Left lung (tissue), 10 donors: ENCODE results near the gene KDM4B. TPM values are rescaled to one million over a fixed set of nuclear protein-coding genes. Genes with fewer than 3 reads are reported as not detected.
"Not testable (repeated sequence)": the region's sequence is repeated elsewhere in the genome, so short reads cannot be mapped to it uniquely, and the experiment has no call there.

Experiments used
- ATAC-seq: fragments of 200-7000 bp; cut with Tn5 transposase; one replicate; pipeline ENCODE4 v1.9.1; 2020; ENCODE audit warnings: moderate library complexity
- DNase-seq, 4 donors: peaks; one replicate each; pipeline ENCODE4 v3.0.0-alpha.2; 2013 to 2020
- H3K27ac ChIP-seq, 2 donors: fragments of 200-600 bp; sonication (generic) in 1 of 2; one replicate each; pipeline versions ENCODE4 v1.5.0 to v1.8.0; 2020 to 2021
- H3K27me3 ChIP-seq, 2 donors: fragments of 200-600 bp; sonication (generic) in 1 of 2; one replicate each; pipeline versions ENCODE4 v1.5.0 to v1.8.0; 2020 to 2021
- H3K36me3 ChIP-seq, 2 donors: fragments of 200-600 bp; sonication (generic) in 1 of 2; one replicate each; pipeline versions ENCODE4 v1.5.0 to v1.8.0; 2020 to 2021
- H3K4me1 ChIP-seq, 2 donors: fragments of 200-600 bp; one replicate each; pipeline ENCODE4 v1.8.0; 2021
- H3K4me3 ChIP-seq, 2 donors: fragments of 200-600 bp; sonication (generic) in 1 of 2; one replicate each; pipeline versions ENCODE4 v1.5.0 to v1.8.0; 2020 to 2021; ENCODE audit warnings: mild to moderate bottlenecking in 1 of 2
- H3K9me3 ChIP-seq, 2 donors: fragments of 200-600 bp; sonication (generic) in 1 of 2; one replicate each; pipeline versions ENCODE4 v1.5.0 to v1.8.0; 2020 to 2021
- CTCF ChIP-seq, 2 donors: fragments of 200-600 bp; sonication (generic) in 1 of 2; IDR thresholded peaks; one replicate each; pipeline versions ENCODE4 v1.5.0 to v1.8.0; 2021; ENCODE audit warnings: antibody characterized with exemption in 2 of 2
- intact Hi-C, 2 donors: fragments of 100-400 bp; cut with DNase I; formaldehyde crosslinking; loops; one replicate each; pipeline versions ENCODE4 v1.11.2 to v1.14.2; 2022
- polyA plus RNA-seq, 6 donors: library from polyadenylated mRNA; unstranded; fragments of 120-200 nt; gene quantifications; one replicate each; pipeline ENCODE4 v1.2.1, GENCODE V29; 2013; ENCODE audit not compliant: insufficient read length in 6 of 6
- total RNA-seq, 2 donors: library from RNA; stranded (reverse); fragmentation: NEBNext Ultra II Directional; extraction: Animal tissue kit (Norgen Biotek cat#: 25700); gene quantifications; one replicate each; pipeline ENCODE4 v1.2.1, GENCODE V29; 2021
- donor health status: DM: no; HTN: yes; CAD: no.
- donor health status: DM: no; HTN: no; CAD: no.

The KDM4B gene
- total and polyA plus RNA-seq, 8 donors, result 24.6 to 42.1 (median 31.1) TPM

GRCh38 chr19:4939466-4939865 is 29.4 kb upstream of the KDM4B start:
- no peak overlapping the region for H3K27ac ChIP-seq
- no peak overlapping the region for H3K4me3 ChIP-seq
- no peaks in the 10 kb centered on the region for H3K4me1 ChIP-seq
- ATAC-seq (no peak), DNase-seq (no peak)
- H3K27me3 ChIP-seq, result no peaks in the 10 kb centered on the region
- intact Hi-C loops, result no loop called here
- TF ChIP-seq CTCF (IDR thresholded peaks at IDR 0.05), result no peak
- H3K9me3 ChIP-seq, result no peaks in the 10 kb centered on the region
- H3K36me3 ChIP-seq, result no peaks in the 10 kb centered on the region

DNA sequence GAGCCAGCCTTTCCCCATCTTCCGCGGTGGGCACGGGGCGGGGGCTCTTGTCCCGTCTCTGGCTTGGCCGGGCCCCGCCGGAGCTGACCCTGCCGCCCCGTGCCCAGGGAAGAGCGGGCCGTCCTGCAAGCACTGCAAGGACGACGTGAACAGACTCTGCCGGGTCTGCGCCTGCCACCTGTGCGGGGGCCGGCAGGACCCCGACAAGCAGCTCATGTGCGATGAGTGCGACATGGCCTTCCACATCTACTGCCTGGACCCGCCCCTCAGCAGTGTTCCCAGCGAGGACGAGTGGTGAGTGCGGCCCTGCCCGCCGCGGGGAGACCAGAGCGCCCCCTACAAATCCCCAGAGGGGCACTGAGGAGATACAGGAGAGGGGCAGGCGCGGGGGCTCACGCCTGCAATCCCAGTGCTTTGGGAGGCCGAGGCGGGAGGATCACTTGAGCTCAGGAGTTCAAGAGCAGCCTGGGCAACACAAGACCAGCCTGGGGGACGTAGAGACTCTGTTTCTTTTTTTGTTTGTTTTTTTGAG is 27.2 kb upstream of the KDM4B start:
- H3K4me3 ChIP-seq, H3K9me3 ChIP-seq, DNase-seq, ATAC-seq, H3K27me3 ChIP-seq, H3K4me1 ChIP-seq, H3K27ac ChIP-seq, intact Hi-C loops, H3K36me3 ChIP-seq: not testable (repeated sequence)

DNA sequence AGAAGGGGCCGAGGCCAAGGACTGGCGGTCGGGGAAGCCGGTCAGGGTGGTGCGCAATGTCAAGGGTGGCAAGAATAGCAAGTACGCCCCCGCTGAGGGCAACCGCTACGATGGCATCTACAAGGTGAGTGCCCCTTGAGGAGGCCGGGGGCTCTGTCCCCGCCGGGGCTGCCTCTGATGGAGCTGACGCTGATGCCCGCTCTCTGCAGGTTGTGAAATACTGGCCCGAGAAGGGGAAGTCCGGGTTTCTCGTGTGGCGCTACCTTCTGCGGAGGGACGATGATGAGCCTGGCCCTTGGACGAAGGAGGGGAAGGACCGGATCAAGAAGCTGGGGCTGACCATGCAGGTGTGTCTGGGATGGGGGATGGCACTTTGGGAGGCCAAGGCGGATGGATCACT is 18.3 kb upstream of the KDM4B start:
- H3K27me3 ChIP-seq, H3K4me1 ChIP-seq, H3K4me3 ChIP-seq, intact Hi-C loops, ATAC-seq, DNase-seq, H3K9me3 ChIP-seq, H3K27ac ChIP-seq: not testable (repeated sequence)
- H3K36me3 ChIP-seq, result peaks cover 0 to 12% of the 10 kb centered on the region in 2 donors

- DNase-seq (no peak), ATAC-seq (no peak)
- TF ChIP-seq CTCF (IDR thresholded peaks at IDR 0.05), result no peak
- H3K27ac ChIP-seq, result no peak overlapping the region
- no peaks in the 10 kb centered on the region for H3K27me3 ChIP-seq
- H3K9me3 ChIP-seq, result no peaks in the 10 kb centered on the region
- peaks cover 0 to 7% of the 10 kb centered on the region in 2 donors for H3K36me3 ChIP-seq
- no peak overlapping the region for H3K4me3 ChIP-seq
- no peaks in the 10 kb centered on the region for H3K4me1 ChIP-seq
- intact Hi-C loops, result no loop called here
Measured at GRCh38 chr19:4951656-4952055, 17.3 kb upstream of the KDM4B start.

DNA sequence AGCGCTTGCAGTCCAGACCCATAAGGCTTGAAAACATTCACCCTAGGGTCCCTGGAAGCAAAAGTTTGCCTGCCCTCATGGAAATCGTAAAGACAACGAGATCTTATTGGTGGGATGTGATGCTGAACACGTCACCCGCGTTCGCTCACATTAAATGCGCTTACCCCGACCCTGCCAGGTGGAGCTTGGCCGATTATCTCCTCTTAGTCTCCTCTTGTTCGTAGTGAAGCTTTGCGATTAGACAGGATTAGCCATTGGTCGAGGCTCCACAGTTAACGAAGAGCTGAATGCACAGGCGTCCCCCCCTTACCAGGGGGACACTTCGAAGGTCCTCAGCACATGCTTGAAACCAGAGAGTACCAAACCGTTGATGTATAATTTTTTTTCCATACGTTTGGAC is 16.0 kb upstream of the KDM4B start:
- no peak for TF ChIP-seq CTCF (IDR thresholded peaks at IDR 0.05)
- Histone ChIP-seq H3K9me3 (no peaks in the 10 kb centered on the region), H3K27ac (no peak overlapping the region), H3K4me3 (no peak overlapping the region), H3K36me3 (peaks cover 0 to 13% of the 10 kb centered on the region in 2 donors), H3K4me1 (no peaks in the 10 kb centered on the region), H3K27me3 (no peaks in the 10 kb centered on the region)
- intact Hi-C loops, result no loop called here
- ATAC-seq, result no peak
- DNase-seq, result no peak

GRCh38 chr19:4954320-4955149 is 14.4 kb upstream of the KDM4B start:
- H3K27me3 ChIP-seq, H3K4me3 ChIP-seq, intact Hi-C loops, DNase-seq, H3K27ac ChIP-seq, ATAC-seq, H3K9me3 ChIP-seq, H3K4me1 ChIP-seq: not testable (repeated sequence)
- H3K36me3 ChIP-seq, result peaks cover 0 to 18% of the 10 kb centered on the region in 2 donors
